ENCODE data around the gene DHX58. TPM values are rescaled to one million over a fixed set of nuclear protein-coding genes. Genes with fewer than 3 reads are reported as not detected.
"Not testable (repeated sequence)": the region's sequence is repeated elsewhere in the genome, so short reads cannot be mapped to it uniquely, and the experiment has no call there.

DHX58 gene
- total and polyA plus RNA-seq, 10 of the 15 experiments (the other 5 are each of a cell fraction or from before 2014, with no cell fraction given): 3.5 to 69.8 (median 16.4) TPM

DNA sequence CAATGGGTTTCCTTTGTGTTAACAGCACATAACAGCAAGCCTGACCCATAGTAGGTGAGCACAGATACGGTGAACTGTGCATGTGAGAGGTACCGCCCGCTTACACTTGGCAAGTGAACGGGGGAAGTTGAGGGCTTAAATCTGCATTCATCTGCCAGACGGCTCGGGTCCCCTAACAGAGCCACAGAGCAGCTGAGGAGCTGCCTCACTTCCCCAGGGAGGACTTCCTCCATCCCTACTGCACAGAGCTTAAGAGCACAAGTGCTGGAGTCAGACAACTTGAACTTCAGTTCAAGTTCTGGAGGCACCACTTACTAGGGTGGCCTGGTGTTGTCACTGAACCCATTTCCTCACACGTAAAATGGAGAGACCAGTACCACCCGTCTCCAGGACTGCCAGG is 28.9 kb upstream of the DHX58 start:
- RAD21 ChIA-PET (ENCODE audit: unreplicated experiment): no interaction called here
- H4K20me1 ChIP-seq (ENCODE audit: control insufficient read depth, insufficient read depth): peaks cover 6% of the 10 kb centered on the region; the same call in 1 of the 2 replicates

DNA sequence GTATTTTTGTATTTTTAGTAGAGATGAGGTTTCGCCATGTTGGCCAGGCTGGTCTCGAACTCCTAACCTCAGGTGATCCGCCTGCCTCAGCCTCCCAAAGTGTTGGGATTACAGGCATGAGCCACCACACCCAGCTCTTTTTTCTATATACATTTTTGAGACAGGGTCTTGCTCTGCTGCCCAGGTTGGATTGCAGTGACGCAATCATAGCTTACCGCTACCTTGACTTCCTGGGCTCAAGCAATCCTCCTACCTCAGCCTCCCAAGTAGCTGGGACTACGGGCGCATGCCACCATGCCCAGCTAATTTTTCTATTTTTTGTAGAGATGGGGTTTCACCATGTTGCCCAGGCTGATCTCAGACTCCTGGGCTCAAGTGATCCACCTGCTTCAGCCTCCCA is 28.2 kb upstream of the DHX58 start:
- H3K9me3 ChIP-seq (replicated peaks; ENCODE audit: control insufficient read depth, insufficient read depth, low read length); H3K9ac ChIP-seq (ENCODE audit: control insufficient read depth, insufficient read depth, low read length); BruUV-seq (replicated peaks); intact Hi-C loops (cut with micrococcal nuclease; ENCODE audit: unreplicated experiment); POLR2A ChIA-PET; H3K27ac ChIP-seq (ENCODE audit: control insufficient read depth, insufficient read depth); DNase-seq (ENCODE audit: low read depth, low spot score); H3K27me3 ChIP-seq (replicated peaks in 1 of 2; ENCODE audit: control insufficient read depth in 2 of 2, insufficient read depth in 2 of 2, low read length in 1 of 2); H3K4me2 ChIP-seq (ENCODE audit: control insufficient read depth, insufficient read depth); ATAC-seq; H2AFZ ChIP-seq (ENCODE audit: control insufficient read depth, low read depth, low read length); FAIRE-seq; SMC1A ChIA-PET (ENCODE audit: uncharacterized antibody, unreplicated experiment); in situ Hi-C loops (cut with MboI); H3K4me3 ChIP-seq; H3K4me1 ChIP-seq (ENCODE audit: control insufficient read depth, insufficient read depth, low read length): not testable (repeated sequence)
- Histone ChIP-seq H3K79me2 (ENCODE audit: control insufficient read depth, insufficient read depth, low read length) (peaks cover 41% of the 10 kb centered on the region), H4K20me1 (ENCODE audit: control insufficient read depth, insufficient read depth) (peaks cover 10% of the 10 kb centered on the region; the same call in 1 of the 2 replicates), H3K36me3 (ENCODE audit: control insufficient read depth in 2 of 2, insufficient read depth in 2 of 2, low read length in 1 of 2) (peaks cover 8 to 11% of the 10 kb centered on the region in 2 experiments; a peak in 3 of 4 replicates)
- 94% methylated on average over 7 of the region's 7 CpGs for WGBS (ENCODE audit: insufficient coverage, insufficient replicate concordance, low lambda C conversion rate, missing lambda C conversion rate)
- ChIA-PET CTCF (interaction anchor here (1.0 kb wide), 1 partner anchor 40 kb away, joined by 3 read pairs; no protein-coding TSS in a partner anchor), RAD21 (ENCODE audit: unreplicated experiment) (interaction anchor here (0.9 kb wide), 1 partner anchor 41 kb away, joined by 4 read pairs; the partner anchor contains the start of gene KCNH4)

More for the DNA sequence above, 28.9 kb upstream of the DHX58 start:
- Histone ChIP-seq H3K27me3 (replicated peaks in 1 of 2; ENCODE audit: control insufficient read depth in 2 of 2, insufficient read depth in 2 of 2, low read length in 1 of 2) (no peaks in the 10 kb centered on the region), H3K9ac (ENCODE audit: control insufficient read depth, insufficient read depth, low read length) (no peak overlapping the region), H3K79me2 (ENCODE audit: control insufficient read depth, insufficient read depth, low read length) (peaks cover 35% of the 10 kb centered on the region), H3K9me3 (replicated peaks; ENCODE audit: control insufficient read depth, insufficient read depth, low read length) (no peaks in the 10 kb centered on the region), H3K36me3 (ENCODE audit: control insufficient read depth in 2 of 2, insufficient read depth in 2 of 2, low read length in 1 of 2) (peaks cover 2 to 8% of the 10 kb centered on the region in 2 experiments; a peak in 3 of 4 replicates), H3K4me3 (no peak overlapping the region), H3K27ac (ENCODE audit: control insufficient read depth, insufficient read depth) (no peak overlapping the region), H2AFZ (ENCODE audit: control insufficient read depth, low read depth, low read length) (no peak overlapping the region), H3K4me1 (ENCODE audit: control insufficient read depth, insufficient read depth, low read length) (no peaks in the 10 kb centered on the region; the same call in none of the 2 replicates), H3K4me2 (ENCODE audit: control insufficient read depth, insufficient read depth) (no peak overlapping the region)
- DNase-seq (ENCODE audit: low read depth, low spot score): no peak
- ATAC-seq: no peak
- intact Hi-C loops (cut with micrococcal nuclease; ENCODE audit: unreplicated experiment): no loop called here
- ChIA-PET POLR2A (interaction anchor here (0.6 kb wide), 2 partner anchors 161 to 211 kb away, joined by 3 read pairs; no protein-coding TSS in a partner anchor), CTCF (interaction anchor here (0.5 to 1.0 kb wide), 2 partner anchors 36 to 39 kb away, joined by 3 to 5 read pairs; no protein-coding TSS in a partner anchor), SMC1A (ENCODE audit: uncharacterized antibody, unreplicated experiment) (no interaction called here)
- FAIRE-seq: no peak
- 80% methylated on average over 8 of the region's 8 CpGs for WGBS (ENCODE audit: insufficient coverage, insufficient replicate concordance, low lambda C conversion rate, missing lambda C conversion rate)
- BruUV-seq (replicated peaks): no TSS peak
- TF ChIP-seq YY1 (IDR thresholded peaks at IDR 0.05; ENCODE audit: low read depth, low read length): no peak
- TF ChIP-seq PML (IDR thresholded peaks at IDR 0.05; ENCODE audit: low read length): no peak
- TF ChIP-seq SREBF2 (IDR thresholded peaks at IDR 0.05; ENCODE audit: low read length): no peak
- TF ChIP-seq RELA (IDR thresholded peaks at IDR 0.05; ENCODE audit: borderline replicate concordance, partially characterized antibody): no peak
- TF ChIP-seq, protein P1, sequence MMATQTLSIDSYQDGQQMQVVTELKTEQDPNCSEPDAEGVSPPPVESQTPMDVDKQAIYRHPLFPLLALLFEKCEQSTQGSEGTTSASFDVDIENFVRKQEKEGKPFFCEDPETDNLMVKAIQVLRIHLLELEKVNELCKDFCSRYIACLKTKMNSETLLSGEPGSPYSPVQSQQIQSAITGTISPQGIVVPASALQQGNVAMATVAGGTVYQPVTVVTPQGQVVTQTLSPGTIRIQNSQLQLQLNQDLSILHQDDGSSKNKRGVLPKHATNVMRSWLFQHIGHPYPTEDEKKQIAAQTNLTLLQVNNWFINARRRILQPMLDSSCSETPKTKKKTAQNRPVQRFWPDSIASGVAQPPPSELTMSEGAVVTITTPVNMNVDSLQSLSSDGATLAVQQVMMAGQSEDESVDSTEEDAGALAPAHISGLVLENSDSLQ (IDR thresholded peaks at IDR 0.05): no peak
- TF ChIP-seq CHD4 (IDR thresholded peaks at IDR 0.05): no peak
- TF ChIP-seq, protein P2, sequence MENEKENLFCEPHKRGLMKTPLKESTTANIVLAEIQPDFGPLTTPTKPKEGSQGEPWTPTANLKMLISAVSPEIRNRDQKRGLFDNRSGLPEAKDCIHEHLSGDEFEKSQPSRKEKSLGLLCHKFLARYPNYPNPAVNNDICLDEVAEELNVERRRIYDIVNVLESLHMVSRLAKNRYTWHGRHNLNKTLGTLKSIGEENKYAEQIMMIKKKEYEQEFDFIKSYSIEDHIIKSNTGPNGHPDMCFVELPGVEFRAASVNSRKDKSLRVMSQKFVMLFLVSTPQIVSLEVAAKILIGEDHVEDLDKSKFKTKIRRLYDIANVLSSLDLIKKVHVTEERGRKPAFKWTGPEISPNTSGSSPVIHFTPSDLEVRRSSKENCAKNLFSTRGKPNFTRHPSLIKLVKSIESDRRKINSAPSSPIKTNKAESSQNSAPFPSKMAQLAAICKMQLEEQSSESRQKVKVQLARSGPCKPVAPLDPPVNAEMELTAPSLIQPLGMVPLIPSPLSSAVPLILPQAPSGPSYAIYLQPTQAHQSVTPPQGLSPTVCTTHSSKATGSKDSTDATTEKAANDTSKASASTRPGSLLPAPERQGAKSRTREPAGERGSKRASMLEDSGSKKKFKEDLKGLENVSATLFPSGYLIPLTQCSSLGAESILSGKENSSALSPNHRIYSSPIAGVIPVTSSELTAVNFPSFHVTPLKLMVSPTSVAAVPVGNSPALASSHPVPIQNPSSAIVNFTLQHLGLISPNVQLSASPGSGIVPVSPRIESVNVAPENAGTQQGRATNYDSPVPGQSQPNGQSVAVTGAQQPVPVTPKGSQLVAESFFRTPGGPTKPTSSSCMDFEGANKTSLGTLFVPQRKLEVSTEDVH (IDR thresholded peaks at IDR 0.05; ENCODE audit: low read depth, partially characterized antibody): no peak
- in situ Hi-C loops (cut with MboI): no loop called here
